ENCODE results near the gene FOXC1. TPM values are rescaled to one million over a fixed set of nuclear protein-coding genes. Genes with fewer than 3 reads are reported as not detected.

FOXC1 gene
- total RNA-seq, 1 experiment from 2014 or later: not detected

- no peak overlapping the region for H3K27ac Mint-ChIP-seq
Observed at GRCh38 chr6:1593286-1593957, 16.3 kb upstream of the FOXC1 start.

More at GRCh38 chr6:1593286-1593957, 16.3 kb upstream of the FOXC1 start:
- Histone ChIP-seq H3K9me3 (ENCODE audit: control insufficient read depth, low read depth, low read length) (no peaks in the 10 kb centered on the region), H4K91ac (ENCODE audit: insufficient read length, low read depth, low read length) (no peak overlapping the region), H2BK15ac (ENCODE audit: low read depth, low read length) (no peak overlapping the region), H3K27ac (ENCODE audit: insufficient read length, low read depth, low read length) (no peak overlapping the region), H3K79me2 (ENCODE audit: insufficient read depth, low read length) (no peaks in the 10 kb centered on the region), H2BK12ac (ENCODE audit: insufficient read length, low read depth, low read length) (no peak overlapping the region), H3K14ac (ENCODE audit: insufficient read depth, low read length) (no peak overlapping the region), H3K23ac (ENCODE audit: insufficient read length, low read depth, low read length) (no peak overlapping the region), H2AFZ (ENCODE audit: low read length) (no peak overlapping the region), H3K18ac (ENCODE audit: insufficient read length, low read depth, low read length) (no peak overlapping the region), H3K4me1 (ENCODE audit: insufficient read depth, low read length) (no peaks in the 10 kb centered on the region), H3K23me2 (ENCODE audit: insufficient read length, low read depth, low read length, poor library complexity, severe bottlenecking) (no peaks in the 10 kb centered on the region), H3K4ac (ENCODE audit: low read depth, low read length) (no peak overlapping the region), H3K4me2 (ENCODE audit: insufficient read depth, insufficient read length, low read length) (no peak overlapping the region), H2BK20ac (ENCODE audit: low read depth, low read length, poor library complexity, severe bottlenecking) (no peak overlapping the region), H2AK5ac (ENCODE audit: insufficient read length, low read length) (no peak overlapping the region), H3K9ac (ENCODE audit: extremely low read depth, insufficient read length, low read length) (no peak overlapping the region), H3K27me3 (ENCODE audit: insufficient read depth, low read length) (no peaks in the 10 kb centered on the region), H3T11ph (ENCODE audit: low read length) (no peak overlapping the region), H4K5ac (ENCODE audit: insufficient read length, low read depth, low read length) (no peak overlapping the region), H3K79me1 (ENCODE audit: insufficient read depth, low read depth, low read length, poor library complexity, severe bottlenecking) (no peaks in the 10 kb centered on the region), H4K20me1 (ENCODE audit: control insufficient read depth, insufficient read depth, insufficient read length) (no peaks in the 10 kb centered on the region), H2BK120ac (ENCODE audit: low read depth, low read length, poor library complexity, severe bottlenecking) (no peak overlapping the region), H4K8ac (replicated peaks; ENCODE audit: insufficient read length, low read depth, low read length) (no peak overlapping the region), H2BK5ac (ENCODE audit: insufficient read length, low read length) (no peak overlapping the region), H3K56ac (ENCODE audit: insufficient read length, low read depth, low read length) (no peak overlapping the region)
- Mint-ChIP-seq H3K36me3 (ENCODE audit: insufficient read depth in 1 of 3, low read depth in 3 of 3) (no peaks in the 10 kb centered on the region), H3K9me3 (no peaks in the 10 kb centered on the region), H3K27me3 (ENCODE audit: low read depth) (peaks cover 35% of the 10 kb centered on the region), H3K4me1 (peaks cover 13 to 19% of the 10 kb centered on the region in 2 experiments), H3K4me3 (no peak overlapping the region)
- DNase-seq: no peak
- WGBS (ENCODE audit: extremely low coverage, insufficient read length, low lambda C conversion rate): no CpG with 5 or more reads among the region's 20 CpGs
- no peak for TF ChIP-seq CTCF (conservative IDR thresholded peaks at IDR 0.05)

Measured in H9 (cell line).